SK-N-SH (cell line): ENCODE measurements around the gene LIAS. TPM values are rescaled to one million over a fixed set of nuclear protein-coding genes. Genes with fewer than 3 reads are reported as not detected.
A peak's percentile ranks its signal among the peaks of the same experiment; 100 is the strongest.

Experiments used
- CTCF ChIA-PET: fragments of 300-600, 350-600 bp; formaldehyde crosslinking; extraction: SDS; loops from one replicate; lab custom pipeline; 2021; lab: Yijun Ruan, JAX
- POLR2A ChIA-PET: fragments of 350-600 bp; sonication (Branson Sonifier 250); formaldehyde crosslinking; extraction: SDS; loops from one replicate; lab custom pipeline; 2020; ENCODE audit warnings: antibody characterized with exemption, inconsistent platforms; lab: Yijun Ruan, JAX
- DNase-seq: peaks from one replicate; pipeline ENCODE4 v3.0.0; 2012
- H2AFZ ChIP-seq: fragments of 200-600 bp; sonication (generic); 2 replicates; pipeline ENCODE4 v1.8.1; 2016; ENCODE audit warnings: antibody characterized with exemption, mild to moderate bottlenecking, low read depth
- H3F3A ChIP-seq: fragments of 200-600 bp; sonication (generic); replicated peaks from 2 replicates; pipeline ENCODE3; 2016; ENCODE audit warnings: antibody characterized with exemption, mild to moderate bottlenecking; ENCODE audit not compliant: insufficient read depth
- H3K27ac ChIP-seq, 2 experiments: fragments of 200-500 bp in 1 of 2; fragments of 200-600 bp in 1 of 2; sonication (Bioruptor generic) in 1 of 2; sonication (generic), shearing (Covaris generic) in 1 of 2; 2 replicates each; pipeline versions ENCODE4 v1.5.1 to v1.6.1; 2014 to 2016; ENCODE audit warnings: low read depth in 2 of 2, inconsistent platforms in 1 of 2, low read length in 1 of 2, mild to moderate bottlenecking in 1 of 2, mixed read lengths in 1 of 2
- H3K27me3 ChIP-seq: fragments of 200-600 bp; sonication (generic), shearing (Covaris generic); 2 replicates; pipeline ENCODE4 v1.6.1; 2016; ENCODE audit warnings: mixed run types; ENCODE audit not compliant: insufficient read depth
- H3K36me3 ChIP-seq, 2 experiments: fragments of 200-500 bp in 1 of 2; fragments of 200-600 bp in 1 of 2; sonication (Bioruptor generic) in 1 of 2; sonication (generic) in 1 of 2; replicated peaks in 1 of 2; 2 replicates each; pipeline versions ENCODE3 to v1.5.1; 2014 to 2016; ENCODE audit warnings: low read length in 1 of 2, mild to moderate bottlenecking in 1 of 2; ENCODE audit not compliant: insufficient read depth in 2 of 2, control insufficient read depth in 1 of 2
- H3K4me1 ChIP-seq, 2 experiments: fragments of 200-500 bp in 1 of 2; fragments of 200-600 bp in 1 of 2; sonication (Bioruptor generic) in 1 of 2; sonication (generic), shearing (Covaris generic) in 1 of 2; 2 replicates each; pipeline versions ENCODE4 v1.5.1 to v1.6.1; 2014 to 2016; ENCODE audit warnings: low read depth in 1 of 2, low read length in 1 of 2, mixed run types in 1 of 2; ENCODE audit not compliant: insufficient read depth in 2 of 2, control insufficient read depth in 1 of 2
- H3K4me2 ChIP-seq: fragments of 200-600 bp; sonication (generic), shearing (Covaris generic); 2 replicates; pipeline ENCODE4 v1.6.1; 2017; ENCODE audit warnings: mixed run types
- H3K4me3 ChIP-seq, 2 experiments: fragments of 200-500 bp in 1 of 2; fragments of 200-600 bp in 1 of 2; sonication (Bioruptor generic) in 1 of 2; sonication (generic), shearing (Covaris generic) in 1 of 2; 2 replicates each; pipeline versions ENCODE4 v1.5.1 to v1.8.1; 2014 to 2016; ENCODE audit warnings: low read depth in 2 of 2, inconsistent platforms in 1 of 2, low read length in 1 of 2, mild to moderate bottlenecking in 1 of 2, mixed read lengths in 1 of 2, moderate library complexity in 1 of 2
- H3K79me2 ChIP-seq: fragments of 200-600 bp; sonication (generic); 2 replicates; pipeline ENCODE4 v1.8.1; 2017; ENCODE audit warnings: mild to moderate bottlenecking; ENCODE audit not compliant: insufficient read depth
- H3K9ac ChIP-seq: fragments of 200-600 bp; sonication (generic); 2 replicates; pipeline ENCODE4 v1.6.1; 2017; ENCODE audit warnings: mixed run types
- H3K9me2 ChIP-seq: fragments of 200-600 bp; sonication (generic); 2 replicates; pipeline ENCODE4 v1.6.1; 2017; ENCODE audit warnings: mixed run types
- H3K9me3 ChIP-seq: fragments of 200-600 bp; sonication (generic); 2 replicates; pipeline ENCODE4 v1.6.1; 2017; ENCODE audit warnings: mixed run types, mild to moderate bottlenecking, moderate library complexity
- H4K20me1 ChIP-seq: fragments of 200-600 bp; sonication (generic); 2 replicates; pipeline ENCODE4 v1.6.1; 2017; ENCODE audit warnings: mild to moderate bottlenecking, mixed run types; ENCODE audit not compliant: insufficient read depth
- CTCF ChIP-seq: fragments of 200-600 bp; sonication (generic); IDR thresholded peaks from 2 replicates; pipeline ENCODE4 v1.6.1; 2017; ENCODE audit warnings: antibody characterized with exemption, mild to moderate bottlenecking, moderate library complexity
- EP300 ChIP-seq, 2 experiments: IDR thresholded peaks; 2 replicates each; pipeline versions ENCODE4 v1.4.0 to v1.6.1; 2012; ENCODE audit warnings: borderline replicate concordance in 1 of 2, low read depth in 1 of 2, low read length in 1 of 2
- FOSL2 ChIP-seq: IDR thresholded peaks from 2 replicates; pipeline ENCODE4 v1.4.0; 2012; ENCODE audit warnings: low read depth, mild to moderate bottlenecking, moderate library complexity, borderline replicate concordance
- FOXM1 ChIP-seq: IDR thresholded peaks from 2 replicates; pipeline ENCODE4 v1.4.0; 2012; ENCODE audit warnings: low read depth, mild to moderate bottlenecking
- GATA2 ChIP-seq: sonication (generic); formaldehyde crosslinking; IDR thresholded peaks from 2 replicates; pipeline ENCODE4 v1.5.0; 2020; ENCODE audit warnings: mild to moderate bottlenecking, missing genetic modification reagents
- NFIC ChIP-seq: IDR thresholded peaks from 2 replicates; pipeline ENCODE4 v1.4.0; 2012; ENCODE audit warnings: borderline replicate concordance
- RAD21 ChIP-seq: IDR thresholded peaks from 2 replicates; pipeline ENCODE4 v1.6.1; 2012; ENCODE audit warnings: mild to moderate bottlenecking, low read length
- TAF1 ChIP-seq: IDR thresholded peaks from 2 replicates; pipeline ENCODE4 v1.6.1; 2012; ENCODE audit warnings: low read depth, mild to moderate bottlenecking, low read length, moderate library complexity, borderline replicate concordance
- YY1 ChIP-seq: IDR thresholded peaks from 2 replicates; pipeline ENCODE4 v1.4.0; 2012; ENCODE audit warnings: low read depth, mild to moderate bottlenecking
- WGBS: methylation state at CpG from one replicate; pipeline ENCODE4 v1.1.6; 2017; ENCODE audit warnings: low lambda C conversion rate; 5-methylcytosine and 5-hydroxymethylcytosine counted together
- polyA plus RNA-seq, 3 experiments: library from polyadenylated mRNA; depleted of rRNA; stranded (reverse); fragments of >200 nt; gene quantifications; 2 replicates each; pipeline ENCODE4 v1.2.3, GENCODE V29; 2012
- TF ChIP-seq, protein P1 (sequence below): IDR thresholded peaks from 2 replicates; pipeline ENCODE4; 2012
- TF ChIP-seq, protein P2 (sequence below): IDR thresholded peaks from 2 replicates; pipeline ENCODE4 v1.4.0; 2012; ENCODE audit warnings: low read depth

LIAS gene
- polyA plus RNA-seq, 1 of the 3 experiments (the other 2 are of a cell fraction), result 9.2 TPM

- WGBS, result 77% methylated on average over 6 of the region's 7 CpGs
- POLR2A ChIA-PET, result interaction anchor here (1.1 kb wide), 1 partner anchor 23 kb away, joined by 3 read pairs; the partner anchor contains the start of genes LIAS and RPL9
- H3K9ac ChIP-seq, result no peak overlapping the region
- H3K4me1 ChIP-seq, result no peaks in the 10 kb centered on the region
- no peak overlapping the region for H3K27ac ChIP-seq
- no peaks in the 10 kb centered on the region for H4K20me1 ChIP-seq
- H3K9me3 ChIP-seq, result no peaks in the 10 kb centered on the region
- CTCF ChIA-PET, result interaction anchor here (1.2 to 2.0 kb wide), 4 partner anchors 9 to 533 kb away, joined by 3 to 6 read pairs (median 4); partner anchors contain the start of genes LIAS and RPL9
- no peaks in the 10 kb centered on the region for H3K9me2 ChIP-seq
- peaks cover 3% of the 10 kb centered on the region for H3F3A ChIP-seq
- H3K4me3 ChIP-seq, result no peak overlapping the region
- no peak for DNase-seq
- H3K36me3 ChIP-seq, result no peaks in the 10 kb centered on the region
- no peak overlapping the region for H3K4me2 ChIP-seq
- TF ChIP-seq RAD21 (peak; percentile 42; the same call in 1 of the 2 replicates), EP300 (IDR thresholded peaks at IDR 0.05; ENCODE audit: borderline replicate concordance in 1 of 2, low read depth in 1 of 2, low read length in 1 of 2) (no peak), CTCF (0 out of 2 replicates have a peak, but pooled peaks have one; percentile 24)
- no peaks in the 10 kb centered on the region for H3K79me2 ChIP-seq
- H3K27me3 ChIP-seq, result no peaks in the 10 kb centered on the region; the same call in 1 of the 2 replicates
- H2AFZ ChIP-seq, result no peak overlapping the region
Measured at GRCh38 chr4:39435659-39436563, 22.9 kb upstream of the LIAS start.

DNA sequence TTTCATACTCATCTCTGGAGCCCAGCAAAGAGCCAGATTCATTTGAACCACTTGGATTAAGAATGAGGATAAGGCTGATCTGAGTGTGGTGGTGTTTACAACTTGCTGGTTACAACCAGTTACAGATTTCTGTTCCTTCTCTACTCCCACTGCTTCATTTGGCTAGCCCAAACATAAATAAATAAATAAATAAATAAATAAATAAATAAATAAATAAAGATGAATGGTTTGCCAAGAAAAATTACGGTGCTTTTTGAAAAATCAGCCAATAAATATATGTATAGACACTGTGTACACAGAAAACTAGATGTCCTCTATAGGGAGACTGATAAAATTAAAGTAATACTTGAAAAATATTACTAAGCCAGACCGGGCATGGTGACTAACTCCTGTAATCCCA is 17.3 kb upstream of the LIAS start:
- CTCF ChIA-PET, result no interaction called here
- POLR2A ChIA-PET, result no interaction called here
- Histone ChIP-seq H3K4me2 (no peak overlapping the region), H3K36me3 (no peaks in the 10 kb centered on the region), H3K79me2 (no peaks in the 10 kb centered on the region)
- DNase-seq, result no peak
- no peak for TF ChIP-seq TAF1
- no peak for TF ChIP-seq FOSL2
- TF ChIP-seq FOXM1, result no peak
- no peak for TF ChIP-seq YY1
- no peak for TF ChIP-seq NFIC
- TF ChIP-seq, protein P1, sequence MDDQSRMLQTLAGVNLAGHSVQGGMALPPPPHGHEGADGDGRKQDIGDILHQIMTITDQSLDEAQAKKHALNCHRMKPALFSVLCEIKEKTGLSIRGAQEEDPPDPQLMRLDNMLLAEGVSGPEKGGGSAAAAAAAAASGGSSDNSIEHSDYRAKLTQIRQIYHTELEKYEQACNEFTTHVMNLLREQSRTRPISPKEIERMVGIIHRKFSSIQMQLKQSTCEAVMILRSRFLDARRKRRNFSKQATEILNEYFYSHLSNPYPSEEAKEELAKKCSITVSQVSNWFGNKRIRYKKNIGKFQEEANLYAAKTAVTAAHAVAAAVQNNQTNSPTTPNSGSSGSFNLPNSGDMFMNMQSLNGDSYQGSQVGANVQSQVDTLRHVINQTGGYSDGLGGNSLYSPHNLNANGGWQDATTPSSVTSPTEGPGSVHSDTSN, result no peak
- TF ChIP-seq, protein P2, sequence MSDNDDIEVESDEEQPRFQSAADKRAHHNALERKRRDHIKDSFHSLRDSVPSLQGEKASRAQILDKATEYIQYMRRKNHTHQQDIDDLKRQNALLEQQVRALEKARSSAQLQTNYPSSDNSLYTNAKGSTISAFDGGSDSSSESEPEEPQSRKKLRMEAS, result no peak
- no peak for TF ChIP-seq GATA2
- TF ChIP-seq, all 33 proteins: peak for 0
- Histone ChIP-seq H4K20me1 (no peaks in the 10 kb centered on the region), H3K27me3 (no peaks in the 10 kb centered on the region; the same call in 1 of the 2 replicates), H3F3A (peaks cover 3% of the 10 kb centered on the region), H3K9me2 (no peaks in the 10 kb centered on the region), H3K4me1 (no peaks in the 10 kb centered on the region), H3K4me3 (no peak overlapping the region), H3K27ac (no peak overlapping the region), H3K9ac (no peak overlapping the region), H2AFZ (no peak overlapping the region), H3K9me3 (no peaks in the 10 kb centered on the region)
- WGBS, result 53% methylated on average over 2 of the region's 2 CpGs
